Kidney epithelial cell (primary cell): ENCODE results near the gene TAF4B. TPM values are rescaled to one million over a fixed set of nuclear protein-coding genes. Genes with fewer than 3 reads are reported as not detected.

Source experiments
- DNase-seq: peaks from one replicate; pipeline ENCODE4 v3.0.0-alpha.2; 2010; ENCODE audit warnings: low read depth
- H3K27me3 ChIP-seq: 2 replicates; pipeline ENCODE4 v1.6.0; 2011; ENCODE audit warnings: low read length; ENCODE audit not compliant: control insufficient read depth, insufficient read depth
- H3K36me3 ChIP-seq: 2 replicates; pipeline ENCODE4 v1.5.1; 2011; ENCODE audit warnings: low read length; ENCODE audit not compliant: control insufficient read depth, insufficient read depth
- H3K4me3 ChIP-seq: 2 replicates; pipeline ENCODE4 v1.5.1; 2011; ENCODE audit warnings: low read depth, mild to moderate bottlenecking, control low read depth, low read length
- CTCF ChIP-seq: IDR thresholded peaks from 2 replicates; pipeline ENCODE4 v1.5.1; 2011; ENCODE audit warnings: mild to moderate bottlenecking, moderate library complexity, low read length, control low read depth, inconsistent platforms; ENCODE audit not compliant: insufficient read depth, poor library complexity, severe bottlenecking
- total RNA-seq: library from RNA; depleted of rRNA; stranded (reverse); fragments of >200 nt; gene quantifications from 2 replicates; pipeline ENCODE4 v1.2.3, GENCODE V29; 2015

TAF4B gene
- total RNA-seq, 1 donor from 2014 or later = 6.9 TPM

GRCh38 chr18:26406854-26407517 lies 180.7 kb downstream of the TAF4B start:
- TF ChIP-seq CTCF = no peak
- no peak for DNase-seq
- Histone ChIP-seq H3K27me3 (no peaks in the 10 kb centered on the region), H3K4me3 (no peak overlapping the region), H3K36me3 (no peaks in the 10 kb centered on the region)

- H3K4me3 ChIP-seq = no peak overlapping the region
- no peaks in the 10 kb centered on the region for H3K36me3 ChIP-seq
- TF ChIP-seq CTCF = no peak
- no peak for DNase-seq
- no peaks in the 10 kb centered on the region for H3K27me3 ChIP-seq
These were observed 181.7 kb downstream of the TAF4B start for GRCh38 chr18:26407736-26408601.

GRCh38 chr18:26409091-26409490 lies 182.8 kb downstream of the TAF4B start:
- H3K4me3 ChIP-seq = no peak overlapping the region
- DNase-seq = no peak
- no peaks in the 10 kb centered on the region for H3K27me3 ChIP-seq
- no peaks in the 10 kb centered on the region for H3K36me3 ChIP-seq
- TF ChIP-seq CTCF = no peak

- no peak for TF ChIP-seq CTCF
- no peak for DNase-seq
- Histone ChIP-seq H3K36me3 (no peaks in the 10 kb centered on the region), H3K27me3 (no peaks in the 10 kb centered on the region), H3K4me3 (no peak overlapping the region)
These were observed 188.7 kb downstream of the TAF4B start for GRCh38 chr18:26414901-26415440.

- no peaks in the 10 kb centered on the region for H3K36me3 ChIP-seq
- DNase-seq = no peak
- no peak for TF ChIP-seq CTCF
- no peak overlapping the region for H3K4me3 ChIP-seq
- H3K27me3 ChIP-seq = no peaks in the 10 kb centered on the region
These were observed 189.4 kb downstream of the TAF4B start for GRCh38 chr18:26415631-26416030.
